Neutrophil (primary cell): ENCODE data around the gene EFCAB6.

Experiments
- H3K27ac ChIP-seq: fragments of 200-600 bp; sonication (generic); 2 replicates; pipeline ENCODE4 v1.5.1; 2016; ENCODE audit warnings: mild to moderate bottlenecking, moderate library complexity
- H3K27me3 ChIP-seq: fragments of 200-600 bp; sonication (generic); 2 replicates; pipeline ENCODE4 v1.6.0; 2016; ENCODE audit warnings: mild to moderate bottlenecking
- H3K36me3 ChIP-seq: fragments of 200-600 bp; sonication (generic); 2 replicates; pipeline ENCODE4 v1.5.1; 2017
- H3K4me1 ChIP-seq, 2 experiments: fragments of 200-600 bp in 1 of 2; sonication (generic) in 1 of 2; 1 replicate in 1 of 2; 2 replicates in 1 of 2; pipeline versions ENCODE4 v1.5.1 to v1.6.1; 2013 to 2016; ENCODE audit warnings: low read depth in 1 of 2, low read length in 1 of 2, mild to moderate bottlenecking in 1 of 2, moderate library complexity in 1 of 2; ENCODE audit not compliant: control insufficient read depth in 1 of 2, insufficient read depth in 1 of 2
- H3K4me3 ChIP-seq, 2 experiments: fragments of 200-600 bp in 1 of 2; sonication (generic) in 1 of 2; 1 replicate in 1 of 2; 2 replicates in 1 of 2; pipeline ENCODE4 v1.5.1; 2013 to 2016; ENCODE audit warnings: low read depth in 1 of 2, low read length in 1 of 2, mild to moderate bottlenecking in 1 of 2, moderate library complexity in 1 of 2
- H3K9me3 ChIP-seq: fragments of 200-600 bp; sonication (generic); 2 replicates; pipeline ENCODE4 v1.5.1; 2016
- CTCF ChIP-seq: fragments of 200-600 bp; sonication (generic); IDR thresholded peaks from 2 replicates; pipeline ENCODE4 v1.5.1; 2016; ENCODE audit warnings: antibody characterized with exemption

EFCAB6 gene

GRCh38 chr22:43561415-43562178 lies 250.5 kb downstream of the EFCAB6 start:
- no peaks in the 10 kb centered on the region for H3K27me3 ChIP-seq
- no peak overlapping the region for H3K27ac ChIP-seq
- H3K36me3 ChIP-seq: no peaks in the 10 kb centered on the region
- H3K4me1 ChIP-seq: no peaks in the 10 kb centered on the region
- H3K4me3 ChIP-seq: no peak overlapping the region
- TF ChIP-seq CTCF: no peak
- no peaks in the 10 kb centered on the region for H3K9me3 ChIP-seq

DNA sequence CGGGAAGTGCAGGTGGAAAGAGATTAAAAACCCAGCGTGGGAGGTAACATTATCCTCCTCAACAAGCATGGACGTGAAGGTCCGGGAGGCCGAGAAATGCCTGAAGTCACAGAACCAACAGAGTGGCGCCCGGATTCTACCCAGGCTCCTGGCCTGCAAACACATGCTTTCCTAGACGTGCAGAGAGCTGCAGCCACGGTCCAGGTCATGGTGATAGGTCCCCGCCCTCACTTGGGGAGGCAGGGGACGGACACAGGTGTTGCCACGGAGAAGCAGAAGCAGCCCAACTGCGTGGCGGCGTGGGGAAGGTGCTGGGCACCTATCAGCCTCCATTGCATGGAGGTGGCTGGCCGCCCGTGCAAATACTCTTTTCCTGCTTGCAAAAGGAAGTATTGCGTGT lies 251.5 kb downstream of the EFCAB6 start:
- Histone ChIP-seq H3K4me3 (no peak overlapping the region), H3K27ac (no peak overlapping the region), H3K4me1 (no peaks in the 10 kb centered on the region), H3K27me3 (no peaks in the 10 kb centered on the region), H3K36me3 (no peaks in the 10 kb centered on the region), H3K9me3 (no peaks in the 10 kb centered on the region)
- no peak for TF ChIP-seq CTCF

DNA sequence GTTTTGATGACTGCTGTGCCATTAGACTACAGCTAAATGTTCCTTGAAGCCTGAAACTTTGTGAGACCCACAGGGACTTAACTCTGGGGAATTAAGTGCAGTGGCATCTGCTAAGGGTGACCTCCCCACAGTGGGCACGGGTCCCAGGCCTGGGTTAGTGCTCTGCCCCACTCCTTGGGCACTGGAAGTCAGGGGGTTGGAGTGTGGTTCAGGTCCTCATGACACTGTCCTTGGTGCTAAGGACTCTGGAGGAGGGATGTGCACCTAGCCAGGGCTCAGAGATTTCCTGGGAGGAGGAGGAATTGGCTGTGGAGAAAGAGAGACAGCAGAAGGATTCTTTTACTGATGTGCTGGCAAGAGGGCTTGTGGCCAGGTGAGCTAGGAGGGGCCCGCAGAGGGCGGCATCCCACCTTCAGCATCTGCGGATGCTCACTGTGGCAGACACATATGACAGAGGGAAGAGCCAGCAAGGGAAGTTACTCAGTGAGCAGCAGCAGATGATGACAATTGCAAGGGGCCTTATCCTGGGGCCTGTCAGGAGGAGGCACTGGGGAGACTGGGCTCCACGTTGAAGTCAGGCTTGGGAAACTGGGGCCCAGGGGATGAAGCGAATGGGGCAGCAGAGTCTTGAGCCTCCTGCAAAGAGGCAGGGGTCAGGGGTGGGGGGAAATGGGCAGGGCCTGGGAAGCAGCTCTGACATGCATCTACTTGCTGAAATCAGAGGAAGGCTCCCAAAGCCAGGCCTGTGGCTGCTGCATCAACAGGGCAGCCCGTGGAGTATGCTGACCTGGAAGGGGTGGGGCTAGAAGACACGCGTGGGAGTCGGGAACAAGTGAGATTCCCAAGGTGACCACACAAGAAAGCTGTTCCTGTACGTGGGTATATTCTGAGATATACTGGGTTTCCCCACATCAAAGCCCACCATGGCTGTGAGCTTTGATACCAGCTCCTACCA lies 256.3 kb downstream of the EFCAB6 start:
- Histone ChIP-seq H3K27me3 (no peaks in the 10 kb centered on the region), H3K9me3 (no peaks in the 10 kb centered on the region), H3K27ac (no peak overlapping the region), H3K4me1 (no peaks in the 10 kb centered on the region), H3K36me3 (no peaks in the 10 kb centered on the region), H3K4me3 (no peak overlapping the region)
- TF ChIP-seq CTCF: no peak

GRCh38 chr22:43554694-43555365 lies 257.3 kb downstream of the EFCAB6 start:
- Histone ChIP-seq H3K4me3 (no peak overlapping the region), H3K4me1 (no peaks in the 10 kb centered on the region), H3K9me3 (no peaks in the 10 kb centered on the region), H3K36me3 (no peaks in the 10 kb centered on the region), H3K27me3 (no peaks in the 10 kb centered on the region), H3K27ac (no peak overlapping the region)
- TF ChIP-seq CTCF: no peak

DNA sequence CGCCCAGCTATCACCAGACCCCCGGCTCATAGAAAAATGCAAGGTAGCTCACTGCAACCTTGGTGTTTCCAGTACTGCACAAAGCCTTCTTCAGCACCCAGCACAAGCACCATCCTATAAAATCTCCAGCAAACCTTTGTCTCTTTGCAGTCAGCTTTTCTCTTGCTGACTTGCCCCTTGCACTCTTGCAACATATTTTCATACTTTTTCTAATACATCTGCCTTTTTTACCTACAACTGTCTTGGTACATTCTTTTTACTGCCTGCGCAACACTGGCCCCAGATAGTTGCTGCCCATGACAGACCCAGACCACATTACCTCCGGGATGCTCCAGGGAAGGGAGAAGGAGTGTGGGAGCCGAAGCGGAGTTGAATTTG lies 257.9 kb downstream of the EFCAB6 start:
- H3K9me3 ChIP-seq: no peaks in the 10 kb centered on the region
- H3K27ac ChIP-seq: no peak overlapping the region
- no peak overlapping the region for H3K4me3 ChIP-seq
- H3K4me1 ChIP-seq: no peaks in the 10 kb centered on the region
- no peaks in the 10 kb centered on the region for H3K36me3 ChIP-seq
- TF ChIP-seq CTCF: no peak
- no peaks in the 10 kb centered on the region for H3K27me3 ChIP-seq
